Natural killer cell (primary cell): Measurements from ENCODE around the gene ECI1. TPM values are rescaled to one million over a fixed set of nuclear protein-coding genes. Genes with fewer than 3 reads are reported as not detected.

Source experiments
- ATAC-seq, 3 donors: fragments of 150-1000 bp in 2 of 3; fragments of 200-7000 bp in 1 of 3; cut with Tn5 transposase; 1 replicate in 1 of 3; 2 replicates in 2 of 3; pipeline ENCODE4 v1.10.0; 2021; ENCODE audit warnings: mild to moderate bottlenecking in 2 of 3, moderate library complexity in 2 of 3
- DNase-seq, 2 donors: peaks; one replicate each; pipeline versions ENCODE4 v3.0.0 to v3.0.0-alpha.2; 2013 to 2021; ENCODE audit warnings: mixed read lengths in 1 of 2
- H3K27ac ChIP-seq: one replicate; pipeline ENCODE4 v1.5.1; 2013; ENCODE audit warnings: mild to moderate bottlenecking, low read length
- H3K27me3 ChIP-seq: one replicate; pipeline ENCODE4 v1.6.1; 2013; ENCODE audit warnings: low read length; ENCODE audit not compliant: control insufficient read depth, insufficient read depth
- H3K36me3 ChIP-seq: one replicate; pipeline ENCODE4 v1.6.1; 2013; ENCODE audit warnings: low read length; ENCODE audit not compliant: control insufficient read depth, insufficient read depth
- H3K4me1 ChIP-seq: one replicate; pipeline ENCODE4 v1.6.1; 2013; ENCODE audit warnings: low read length; ENCODE audit not compliant: control insufficient read depth, insufficient read depth
- H3K4me3 ChIP-seq: one replicate; pipeline ENCODE4 v1.5.1; 2013; ENCODE audit warnings: low read length
- H3K9me3 ChIP-seq: one replicate; pipeline ENCODE4 v1.6.1; 2013; ENCODE audit warnings: low read length; ENCODE audit not compliant: control insufficient read depth, insufficient read depth
- H3K27ac Mint-ChIP-seq, 2 donors: one replicate each; pipeline ENCODE4 v1.8.0; 2022; ENCODE audit warnings: mild to moderate bottlenecking in 2 of 2, mixed read lengths in 2 of 2, moderate library complexity in 1 of 2
- H3K27me3 Mint-ChIP-seq, 2 donors: one replicate each; pipeline ENCODE4 v1.8.0; 2022; ENCODE audit warnings: low read depth in 2 of 2, mixed read lengths in 2 of 2
- H3K36me3 Mint-ChIP-seq: one replicate; pipeline ENCODE4 v1.8.0; 2022; ENCODE audit warnings: mixed read lengths
- H3K4me1 Mint-ChIP-seq, 2 donors: one replicate each; pipeline ENCODE4 v1.8.0; 2022; ENCODE audit warnings: mixed read lengths in 2 of 2
- H3K4me3 Mint-ChIP-seq: one replicate; pipeline ENCODE4 v1.8.0; 2022; ENCODE audit warnings: mild to moderate bottlenecking, moderate library complexity, mixed read lengths
- H3K9me3 Mint-ChIP-seq, 2 donors: one replicate each; pipeline ENCODE4 v1.8.0; 2022; ENCODE audit warnings: mixed read lengths in 2 of 2
- CTCF ChIP-seq: fragments of 200-600 bp; IDR thresholded peaks from one replicate; pipeline ENCODE4 v1.8.0; 2022; ENCODE audit warnings: antibody characterized with exemption
- WGBS: methylation state at CpG from one replicate; pipeline ENCODE4 v1.1.7; 2013; ENCODE audit warnings: missing lambda C conversion rate; ENCODE audit not compliant: insufficient coverage; 5-methylcytosine and 5-hydroxymethylcytosine counted together
- intact Hi-C: fragments of 100-400 bp; cut with micrococcal nuclease; formaldehyde crosslinking; loops from one replicate; pipeline ENCODE4 v1.14.2; 2022
- total RNA-seq, 4 donors: library from RNA; stranded (reverse); fragments of 120-200 nt in 1 of 4; gene quantifications; one replicate each; pipeline versions ENCODE4 v1.2.3 to v1.2.4, GENCODE V29; 2013 to 2022

Gene ECI1
- total RNA-seq, 3 donors from 2014 or later (not counting 1 experiment from before 2014, with no cell fraction given) = 14.6 to 19.2 (median 19.0) TPM

DNA sequence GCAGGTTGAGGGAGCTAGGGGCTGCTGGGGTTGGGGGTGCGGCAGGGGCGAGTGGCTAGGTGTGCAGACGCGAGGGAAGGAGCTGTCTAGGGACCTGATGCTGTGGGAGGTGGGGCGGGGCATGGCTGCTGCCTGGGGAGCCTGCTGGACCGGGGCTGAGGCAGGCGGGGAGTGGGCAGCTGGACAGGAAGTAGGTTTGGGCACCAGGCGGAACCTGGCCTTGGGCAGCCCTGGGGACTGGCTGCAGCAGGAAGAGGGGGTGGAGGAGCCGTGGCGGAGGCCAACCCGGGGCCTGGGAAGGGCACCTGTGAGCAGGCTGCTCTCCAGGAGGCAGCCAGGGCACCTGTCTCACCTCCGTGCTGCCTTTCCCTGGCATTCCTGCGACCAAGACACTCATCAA lies 21.0 kb downstream of the ECI1 start:
- intact Hi-C loops = no loop called here
- Histone ChIP-seq H3K36me3 (peaks cover 67% of the 10 kb centered on the region), H3K27me3 (no peaks in the 10 kb centered on the region), H3K9me3 (no peaks in the 10 kb centered on the region), H3K4me1 (no peaks in the 10 kb centered on the region), H3K27ac (no peak overlapping the region), H3K4me3 (no peak overlapping the region)
- Mint-ChIP-seq H3K4me3 (no peak overlapping the region), H3K27ac (peak overlapping the region in 1 of 2 donors; percentile 44), H3K36me3 (no peaks in the 10 kb centered on the region), H3K9me3 (no peaks in the 10 kb centered on the region), H3K4me1 (peaks cover 0 to 8% of the 10 kb centered on the region in 2 donors), H3K27me3 (no peaks in the 10 kb centered on the region)
- DNase-seq (no peak), ATAC-seq (no peak)
- no peak for TF ChIP-seq CTCF
- 91% methylated on average over 13 of the region's 13 CpGs for WGBS

DNA sequence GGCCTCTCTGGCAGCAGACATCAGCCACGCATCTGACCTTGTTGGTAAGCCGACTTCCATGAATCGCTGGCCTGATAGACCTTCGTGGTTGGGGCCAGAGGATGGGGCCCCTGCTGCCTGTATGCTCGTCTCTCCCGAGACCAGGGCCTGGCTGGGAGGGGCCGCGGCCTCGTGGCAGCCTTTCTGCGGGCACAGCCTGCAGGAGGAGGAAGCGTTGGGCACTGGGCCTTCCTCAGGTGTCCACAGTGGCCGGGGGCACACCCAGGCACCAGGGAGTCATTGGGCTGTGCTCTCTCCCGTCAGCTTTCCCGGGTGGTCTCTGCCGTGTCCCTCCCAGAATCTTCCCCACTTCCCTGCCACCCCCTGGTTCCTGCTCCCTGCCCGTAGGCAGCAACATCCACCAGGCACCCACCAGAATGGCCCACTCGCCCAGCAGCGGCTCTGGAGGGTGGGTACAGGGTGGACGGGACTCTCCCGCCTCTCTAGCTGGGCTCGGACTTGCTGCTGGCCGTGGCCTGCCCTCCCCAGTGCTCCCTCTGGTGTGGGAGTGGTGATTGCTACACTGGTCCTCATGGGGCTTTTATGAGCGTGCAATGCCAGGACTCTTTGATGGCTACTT lies 21.6 kb downstream of the ECI1 start:
- Mint-ChIP-seq H3K27ac (peak overlapping the region in 1 of 2 donors; percentile 44), H3K4me1 (peaks cover 0 to 9% of the 10 kb centered on the region in 2 donors), H3K9me3 (no peaks in the 10 kb centered on the region), H3K4me3 (no peak overlapping the region), H3K36me3 (no peaks in the 10 kb centered on the region), H3K27me3 (no peaks in the 10 kb centered on the region)
- intact Hi-C loops = no loop called here
- ATAC-seq (no peak), DNase-seq (no peak)
- Histone ChIP-seq H3K27me3 (no peaks in the 10 kb centered on the region), H3K4me3 (no peak overlapping the region), H3K36me3 (peaks cover 61% of the 10 kb centered on the region), H3K27ac (no peak overlapping the region), H3K9me3 (no peaks in the 10 kb centered on the region), H3K4me1 (peaks cover 6% of the 10 kb centered on the region)
- TF ChIP-seq CTCF = no peak
- WGBS = 96% methylated on average over 21 of the region's 23 CpGs

DNA sequence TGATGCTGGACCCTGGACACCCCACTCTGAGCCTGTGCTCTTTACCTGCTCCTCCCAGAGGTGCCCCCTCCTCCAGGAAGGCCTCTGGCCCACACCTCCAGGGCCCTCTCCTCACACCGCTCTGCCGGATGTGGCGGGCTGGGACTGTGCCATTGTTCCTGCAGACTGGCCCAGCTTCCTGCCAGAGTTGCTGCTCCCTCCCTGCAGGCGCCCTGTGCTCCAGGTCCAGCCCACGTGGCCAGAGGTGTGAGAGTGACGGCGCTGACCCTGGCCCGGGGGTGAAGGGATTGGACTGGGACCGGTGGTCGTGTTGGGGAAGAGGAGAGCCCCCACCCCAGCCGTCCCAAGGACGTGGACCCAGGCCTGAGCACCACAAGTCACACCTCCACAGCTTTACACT lies 22.3 kb downstream of the ECI1 start:
- Mint-ChIP-seq H3K36me3 (no peaks in the 10 kb centered on the region), H3K9me3 (no peaks in the 10 kb centered on the region), H3K4me1 (peaks cover 0 to 15% of the 10 kb centered on the region in 2 donors), H3K27me3 (no peaks in the 10 kb centered on the region), H3K27ac (no peak overlapping the region), H3K4me3 (no peak overlapping the region)
- H3K9me3 ChIP-seq = no peaks in the 10 kb centered on the region
- H3K4me1 ChIP-seq = peaks cover 12% of the 10 kb centered on the region
- no peak overlapping the region for H3K27ac ChIP-seq
- DNase-seq = no peak
- H3K36me3 ChIP-seq = peaks cover 56% of the 10 kb centered on the region
- no peak for TF ChIP-seq CTCF
- intact Hi-C loops = no loop called here
- H3K27me3 ChIP-seq = no peaks in the 10 kb centered on the region
- H3K4me3 ChIP-seq = no peak overlapping the region
- no peak for ATAC-seq
- WGBS = 95% methylated on average over 12 of the region's 12 CpGs
